ENCODE results near the gene PCDHB11. TPM values are rescaled to one million over a fixed set of nuclear protein-coding genes. Genes with fewer than 3 reads are reported as not detected.
"Not testable (repeated sequence)": the region's sequence is repeated elsewhere in the genome, so short reads cannot be mapped to it uniquely, and the experiment has no call there.

Gene PCDHB11
- total RNA-seq: 2.2 TPM

- no peak within 1 kb of the TSS for H3K27ac ChIP-seq
- no peaks in the 10 kb centered on the region for H3K27me3 ChIP-seq
- H3K4me3 ChIP-seq: no peak within 1 kb of the TSS
- intact Hi-C loops (cut with DNase I): no loop called here
- no peaks in the 10 kb centered on the region for H3K4me1 ChIP-seq
- no peaks in the 10 kb centered on the region for H3K36me3 ChIP-seq
- no peak for DNase-seq (ENCODE audit: extremely low spot score in 2 of 2)
- TF ChIP-seq POLR2A (IDR thresholded peaks at IDR 0.05) (no peak), POLR2AphosphoS5 (IDR thresholded peaks at IDR 0.05; ENCODE audit: insufficient read depth in 1 of 2, low read depth in 1 of 2) (no peak)
- TF ChIP-seq, protein P1, sequence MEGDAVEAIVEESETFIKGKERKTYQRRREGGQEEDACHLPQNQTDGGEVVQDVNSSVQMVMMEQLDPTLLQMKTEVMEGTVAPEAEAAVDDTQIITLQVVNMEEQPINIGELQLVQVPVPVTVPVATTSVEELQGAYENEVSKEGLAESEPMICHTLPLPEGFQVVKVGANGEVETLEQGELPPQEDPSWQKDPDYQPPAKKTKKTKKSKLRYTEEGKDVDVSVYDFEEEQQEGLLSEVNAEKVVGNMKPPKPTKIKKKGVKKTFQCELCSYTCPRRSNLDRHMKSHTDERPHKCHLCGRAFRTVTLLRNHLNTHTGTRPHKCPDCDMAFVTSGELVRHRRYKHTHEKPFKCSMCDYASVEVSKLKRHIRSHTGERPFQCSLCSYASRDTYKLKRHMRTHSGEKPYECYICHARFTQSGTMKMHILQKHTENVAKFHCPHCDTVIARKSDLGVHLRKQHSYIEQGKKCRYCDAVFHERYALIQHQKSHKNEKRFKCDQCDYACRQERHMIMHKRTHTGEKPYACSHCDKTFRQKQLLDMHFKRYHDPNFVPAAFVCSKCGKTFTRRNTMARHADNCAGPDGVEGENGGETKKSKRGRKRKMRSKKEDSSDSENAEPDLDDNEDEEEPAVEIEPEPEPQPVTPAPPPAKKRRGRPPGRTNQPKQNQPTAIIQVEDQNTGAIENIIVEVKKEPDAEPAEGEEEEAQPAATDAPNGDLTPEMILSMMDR (IDR thresholded peaks at IDR 0.05): no peak
- H3K9me3 ChIP-seq: peaks cover 28% of the 10 kb centered on the region
These were observed at the start of gene PCDHB11 for GRCh38 chr5:141199359-141200235. PCDHB11 (plus strand) TSS chr5:141199627; CDS start chr5:141199775, 148 bp downstream.

DNA sequence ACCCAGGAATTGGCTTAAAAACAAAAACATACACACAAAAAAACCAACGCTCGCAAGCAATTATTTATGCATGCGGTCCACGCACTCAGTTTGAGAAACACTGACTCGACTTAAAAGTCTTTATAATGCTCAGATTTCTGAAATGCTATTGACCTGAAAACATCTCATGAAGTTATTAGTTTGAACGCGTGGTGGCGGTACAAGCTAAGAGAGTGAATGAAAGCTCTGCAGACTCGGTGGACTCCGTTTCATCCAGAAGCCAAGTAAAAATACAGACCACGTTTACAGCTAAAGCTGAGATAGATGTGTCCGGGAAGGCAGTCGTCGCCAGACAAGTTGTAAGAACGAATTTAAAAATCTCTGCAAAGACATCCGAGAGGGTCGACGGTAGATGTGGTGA is 49.6 kb upstream of the PCDHB11 start, which contains the start of gene PCDHB6:
PCDHB6 (plus strand) TSS at position 246 of the 400 bp plus-strand sequence. CDS start 201 bp downstream, outside the sequence.
- DNase-seq (ENCODE audit: extremely low spot score in 2 of 2): no peak
- no peak for TF ChIP-seq POLR2AphosphoS5 (IDR thresholded peaks at IDR 0.05; ENCODE audit: insufficient read depth in 1 of 2, low read depth in 1 of 2)
- TF ChIP-seq, protein P1 (IDR thresholded peaks at IDR 0.05): no peak
- TF ChIP-seq POLR2A (IDR thresholded peaks at IDR 0.05): no peak
- Histone ChIP-seq H3K9me3 (peaks cover 13% of the 10 kb centered on the region), H3K27ac (no peak within 1 kb of the TSS), H3K4me3 (peak within 1 kb of the TSS in 1 of 2 donors; percentile 8), H3K36me3 (no peaks in the 10 kb centered on the region), H3K27me3 (no peaks in the 10 kb centered on the region), H3K4me1 (no peaks in the 10 kb centered on the region)
- intact Hi-C loops (cut with DNase I): no loop called here

- Histone ChIP-seq H3K36me3 (no peaks in the 10 kb centered on the region), H3K4me1 (no peaks in the 10 kb centered on the region), H3K4me3 (peak overlapping the region in 1 of 2 donors; percentile 8), H3K27me3 (no peaks in the 10 kb centered on the region), H3K9me3 (peaks cover 13% of the 10 kb centered on the region), H3K27ac (no peak overlapping the region)
- no peak for DNase-seq (ENCODE audit: extremely low spot score in 2 of 2)
- intact Hi-C loops (cut with DNase I): no loop called here
- TF ChIP-seq POLR2A (IDR thresholded peaks at IDR 0.05) (no peak), POLR2AphosphoS5 (IDR thresholded peaks at IDR 0.05; ENCODE audit: insufficient read depth in 1 of 2, low read depth in 1 of 2) (no peak)
- TF ChIP-seq, protein P1 (IDR thresholded peaks at IDR 0.05): no peak
These were observed 49.0 kb upstream of the PCDHB11 start for GRCh38 chr5:141150224-141150992.

DNA sequence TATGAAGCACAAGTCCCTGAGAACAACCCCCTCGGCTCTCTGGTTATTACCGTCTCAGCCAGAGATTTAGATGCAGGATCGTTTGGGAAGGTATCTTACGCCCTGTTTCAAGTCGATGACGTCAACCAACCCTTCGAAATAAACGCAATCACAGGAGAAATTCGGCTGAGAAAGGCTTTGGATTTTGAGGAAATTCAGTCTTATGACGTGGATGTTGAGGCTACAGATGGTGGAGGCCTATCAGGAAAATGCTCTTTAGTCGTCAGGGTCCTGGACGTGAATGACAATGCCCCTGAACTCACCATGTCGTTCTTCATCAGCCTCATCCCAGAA is 48.5 kb upstream of the PCDHB11 start:
- intact Hi-C loops (cut with DNase I): no loop called here
- Histone ChIP-seq H3K36me3 (no peaks in the 10 kb centered on the region), H3K27me3 (no peaks in the 10 kb centered on the region), H3K9me3 (peaks cover 13% of the 10 kb centered on the region), H3K27ac (no peak overlapping the region), H3K4me1 (no peaks in the 10 kb centered on the region), H3K4me3 (peak overlapping the region in 1 of 2 donors; percentile 8)
- DNase-seq (ENCODE audit: extremely low spot score in 2 of 2): no peak
- no peak for TF ChIP-seq POLR2A (IDR thresholded peaks at IDR 0.05)
- TF ChIP-seq POLR2AphosphoS5 (IDR thresholded peaks at IDR 0.05; ENCODE audit: insufficient read depth in 1 of 2, low read depth in 1 of 2): no peak
- TF ChIP-seq, protein P1 (IDR thresholded peaks at IDR 0.05): no peak

DNA sequence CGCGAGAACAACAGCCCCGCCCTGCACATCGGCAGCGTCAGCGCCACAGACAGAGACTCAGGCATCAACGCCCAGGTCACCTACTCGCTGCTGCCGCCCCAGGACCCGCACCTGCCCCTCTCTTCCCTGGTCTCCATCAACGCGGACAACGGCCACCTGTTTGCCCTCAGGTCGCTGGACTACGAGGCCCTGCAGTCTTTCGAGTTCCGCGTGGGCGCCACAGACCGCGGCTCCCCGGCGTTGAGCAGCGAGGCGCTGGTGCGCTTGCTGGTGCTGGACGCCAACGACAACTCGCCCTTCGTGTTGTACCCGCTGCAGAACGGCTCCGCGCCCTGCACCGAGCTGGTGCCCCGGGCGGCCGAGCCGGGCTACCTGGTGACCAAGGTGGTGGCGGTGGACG is 47.8 kb upstream of the PCDHB11 start:
- DNase-seq (ENCODE audit: extremely low spot score in 2 of 2); H3K4me3 ChIP-seq; H3K27ac ChIP-seq; H3K36me3 ChIP-seq; H3K27me3 ChIP-seq; H3K4me1 ChIP-seq; intact Hi-C loops (cut with DNase I): not testable (repeated sequence)
- H3K9me3 ChIP-seq: peaks cover 18% of the 10 kb centered on the region

DNA sequence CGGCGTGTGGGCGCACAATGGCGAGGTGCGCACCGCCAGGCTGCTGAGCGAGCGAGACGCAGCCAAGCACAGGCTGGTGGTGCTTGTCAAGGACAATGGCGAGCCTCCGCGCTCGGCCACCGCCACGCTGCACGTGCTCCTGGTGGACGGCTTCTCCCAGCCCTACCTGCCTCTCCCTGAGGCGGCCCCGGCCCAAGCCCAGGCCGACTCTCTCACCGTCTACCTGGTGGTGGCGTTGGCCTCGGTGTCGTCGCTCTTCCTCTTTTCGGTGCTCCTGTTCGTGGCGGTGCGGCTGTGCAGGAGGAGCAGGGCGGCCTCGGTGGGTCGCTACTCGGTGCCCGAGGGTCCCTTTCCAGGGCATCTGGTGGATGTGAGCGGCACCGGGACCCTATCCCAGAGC is 47.3 kb upstream of the PCDHB11 start:
- H3K27me3 ChIP-seq; H3K27ac ChIP-seq; DNase-seq (ENCODE audit: extremely low spot score in 2 of 2); H3K36me3 ChIP-seq; H3K4me1 ChIP-seq; H3K4me3 ChIP-seq; intact Hi-C loops (cut with DNase I): not testable (repeated sequence)
- H3K9me3 ChIP-seq: peaks cover 19% of the 10 kb centered on the region
